HG02840 (cell line): ENCODE measurements around the gene SDK1.
"Not testable (repeated sequence)": the region's sequence is repeated elsewhere in the genome, so short reads cannot be mapped to it uniquely, and the experiment has no call there.

Experiments used
- ATAC-seq: cut with Tn5 transposase; IDR thresholded peaks from one replicate; pipeline ENCODE4 v1.9.1; 2021; ENCODE audit warnings: mild to moderate bottlenecking, moderate library complexity, moderate number of reproducible peaks; ENCODE audit not compliant: unreplicated experiment, low FRiP score

The SDK1 gene

GRCh38 chr7:3928727-3929515 lies 627.9 kb downstream of the SDK1 start:
- ATAC-seq, result no peak

- ATAC-seq, result no peak
Observed at GRCh38 chr7:3931843-3932242, 630.8 kb downstream of the SDK1 start.

GRCh38 chr7:3937146-3937545 lies 636.1 kb downstream of the SDK1 start:
- no peak for ATAC-seq

- no peak for ATAC-seq
Observed at GRCh38 chr7:3937605-3938004, 636.6 kb downstream of the SDK1 start.

GRCh38 chr7:3941706-3942105 lies 640.7 kb downstream of the SDK1 start:
- ATAC-seq, result not testable (repeated sequence)

GRCh38 chr7:3942276-3942675 lies 641.2 kb downstream of the SDK1 start:
- no peak for ATAC-seq

- no peak for ATAC-seq
Observed at GRCh38 chr7:3942816-3943745, 642.0 kb downstream of the SDK1 start.

- ATAC-seq, result no peak
Observed at GRCh38 chr7:3943779-3944520, 642.9 kb downstream of the SDK1 start.

GRCh38 chr7:3949242-3949640 lies 648.2 kb downstream of the SDK1 start:
- no peak for ATAC-seq

GRCh38 chr7:3950249-3950648 lies 649.2 kb downstream of the SDK1 start:
- ATAC-seq, result no peak

- no peak for ATAC-seq
Observed at GRCh38 chr7:3951316-3952055, 650.4 kb downstream of the SDK1 start.

GRCh38 chr7:3953133-3953532 lies 652.1 kb downstream of the SDK1 start:
- no peak for ATAC-seq

GRCh38 chr7:3953946-3954345 lies 652.9 kb downstream of the SDK1 start:
- ATAC-seq, result no peak

GRCh38 chr7:3955026-3955425 lies 654.0 kb downstream of the SDK1 start:
- ATAC-seq, result no peak

GRCh38 chr7:3955751-3956696 lies 655.0 kb downstream of the SDK1 start:
- ATAC-seq, result no peak

GRCh38 chr7:3956949-3957348 lies 655.9 kb downstream of the SDK1 start:
- ATAC-seq, result no peak

- no peak for ATAC-seq
Observed at GRCh38 chr7:3957472-3958108, 656.5 kb downstream of the SDK1 start.

GRCh38 chr7:3958109-3958483 lies 657.0 kb downstream of the SDK1 start:
- no peak for ATAC-seq

GRCh38 chr7:3959364-3959763 lies 658.3 kb downstream of the SDK1 start:
- ATAC-seq, result no peak
